ENCODE results near the gene ZBTB8B.
A peak's percentile ranks its signal among the peaks of the same experiment; 100 is the strongest.
"Not testable (repeated sequence)": the region's sequence is repeated elsewhere in the genome, so short reads cannot be mapped to it uniquely, and the experiment has no call there.

Gene ZBTB8B

GRCh38 chr1:32464716-32465577 lies at the start of gene ZBTB8B:
Gene ZBTB8B, plus strand, starts transcription at chr1:32465072. Its CDS starts 5,553 bp downstream, at chr1:32470625.
- ATAC-seq: peak in 1 of 2 donors; percentile 69

- no peak for ATAC-seq
Measured at GRCh38 chr1:32421775-32422174, 43.1 kb upstream of the ZBTB8B start.

- ATAC-seq: no peak
Measured at GRCh38 chr1:32426489-32427255, 38.2 kb upstream of the ZBTB8B start.

GRCh38 chr1:32427264-32427963 lies 37.5 kb upstream of the ZBTB8B start:
- ATAC-seq: no peak

- ATAC-seq: peak in 1 of 2 donors; percentile 17
Measured at GRCh38 chr1:32431736-32432400, 33.0 kb upstream of the ZBTB8B start.

- no peak for ATAC-seq
Measured at GRCh38 chr1:32438136-32438535, 26.7 kb upstream of the ZBTB8B start.

GRCh38 chr1:32438777-32439176 lies 26.1 kb upstream of the ZBTB8B start:
- not testable (repeated sequence) for ATAC-seq

GRCh38 chr1:32441467-32441866 lies 23.4 kb upstream of the ZBTB8B start:
- ATAC-seq: not testable (repeated sequence)

GRCh38 chr1:32447469-32448185 lies 17.2 kb upstream of the ZBTB8B start:
- no peak for ATAC-seq

GRCh38 chr1:32448186-32448772 lies 16.6 kb upstream of the ZBTB8B start:
- ATAC-seq: not testable (repeated sequence)

- ATAC-seq: no peak
Measured at GRCh38 chr1:32448773-32449456, 16.0 kb upstream of the ZBTB8B start.

GRCh38 chr1:32449457-32449831 lies 15.4 kb upstream of the ZBTB8B start:
- not testable (repeated sequence) for ATAC-seq

- ATAC-seq: no peak
Measured at GRCh38 chr1:32454726-32455125, 10.1 kb upstream of the ZBTB8B start.

- ATAC-seq: no peak
Measured at GRCh38 chr1:32455958-32456357, 8.9 kb upstream of the ZBTB8B start.

- not testable (repeated sequence) for ATAC-seq
Measured at GRCh38 chr1:32458798-32459197, 6.1 kb upstream of the ZBTB8B start.

GRCh38 chr1:32462977-32463376 lies 1.9 kb upstream of the ZBTB8B start:
- not testable (repeated sequence) for ATAC-seq

- no peak for ATAC-seq
Measured at GRCh38 chr1:32464191-32464715, 619 bp upstream of the ZBTB8B start.

- ATAC-seq: no peak
Measured at GRCh38 chr1:32465578-32465933, 684 bp downstream of the ZBTB8B start.

- ATAC-seq: no peak
Measured at GRCh38 chr1:32466761-32467160, 1.9 kb downstream of the ZBTB8B start.

- no peak for ATAC-seq
Measured at GRCh38 chr1:32468791-32469190, 3.9 kb downstream of the ZBTB8B start.

- no peak for ATAC-seq
Measured at GRCh38 chr1:32470431-32470830, 5.6 kb downstream of the ZBTB8B start.

Data from activated CD4-positive, CD25-positive, alpha-beta regulatory T cell treated with anti-CD3 and anti-CD28 coated beads, Interleukin-2, amount 50 U/mL, for 24 hours (primary cell).